Measurements from ENCODE around the gene HTR6.
A peak's percentile ranks its signal among the peaks of the same experiment; 100 is the strongest.

HTR6 gene

GRCh38 chr1:19706136-19706535 is 41.5 kb downstream of the HTR6 start:
- in situ Hi-C loops (cut with HindIII; ENCODE audit: low sequenced_read_pairs) = loop anchor here (5.0 kb wide), 1 partner anchor 39 kb away; no protein-coding TSS in a partner anchor
- H3K4me3 ChIP-seq (ENCODE audit: low read depth, low read length) = no peak overlapping the region
- TF ChIP-seq, protein P1, sequence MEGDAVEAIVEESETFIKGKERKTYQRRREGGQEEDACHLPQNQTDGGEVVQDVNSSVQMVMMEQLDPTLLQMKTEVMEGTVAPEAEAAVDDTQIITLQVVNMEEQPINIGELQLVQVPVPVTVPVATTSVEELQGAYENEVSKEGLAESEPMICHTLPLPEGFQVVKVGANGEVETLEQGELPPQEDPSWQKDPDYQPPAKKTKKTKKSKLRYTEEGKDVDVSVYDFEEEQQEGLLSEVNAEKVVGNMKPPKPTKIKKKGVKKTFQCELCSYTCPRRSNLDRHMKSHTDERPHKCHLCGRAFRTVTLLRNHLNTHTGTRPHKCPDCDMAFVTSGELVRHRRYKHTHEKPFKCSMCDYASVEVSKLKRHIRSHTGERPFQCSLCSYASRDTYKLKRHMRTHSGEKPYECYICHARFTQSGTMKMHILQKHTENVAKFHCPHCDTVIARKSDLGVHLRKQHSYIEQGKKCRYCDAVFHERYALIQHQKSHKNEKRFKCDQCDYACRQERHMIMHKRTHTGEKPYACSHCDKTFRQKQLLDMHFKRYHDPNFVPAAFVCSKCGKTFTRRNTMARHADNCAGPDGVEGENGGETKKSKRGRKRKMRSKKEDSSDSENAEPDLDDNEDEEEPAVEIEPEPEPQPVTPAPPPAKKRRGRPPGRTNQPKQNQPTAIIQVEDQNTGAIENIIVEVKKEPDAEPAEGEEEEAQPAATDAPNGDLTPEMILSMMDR (IDR thresholded peaks at IDR 0.05; ENCODE audit: low read depth, low read length, missing control alignments) = no peak
- DNase-seq (ENCODE audit: low read depth) = no peak

DNA sequence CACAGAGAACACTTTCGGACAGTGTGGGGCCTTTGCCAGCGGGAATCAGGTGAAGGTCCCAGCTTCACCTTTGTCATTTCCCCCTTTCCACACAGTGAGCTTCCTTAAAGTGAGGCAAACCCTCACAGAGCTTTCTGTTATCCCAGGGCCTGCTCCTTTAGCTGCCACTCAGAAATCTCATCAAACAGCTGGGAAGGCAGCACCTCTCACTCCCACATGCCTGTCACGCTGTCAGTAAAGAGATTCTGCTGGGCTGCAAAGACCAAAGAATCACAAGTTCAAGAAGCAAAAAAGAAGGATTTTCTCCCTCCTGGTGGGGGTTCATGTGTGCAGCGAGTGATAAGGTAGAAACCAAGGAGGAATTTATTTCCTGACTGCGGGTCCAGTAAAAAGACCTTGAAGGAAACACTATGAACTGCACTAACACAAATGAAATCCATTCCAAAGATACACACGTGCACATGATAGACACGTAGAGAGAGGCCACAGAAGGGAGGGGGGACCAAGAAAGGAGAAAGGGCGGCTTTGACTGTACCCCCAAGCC is 44.0 kb downstream of the HTR6 start:
- H3K4me3 ChIP-seq (ENCODE audit: low read depth, low read length) = no peak overlapping the region
- TF ChIP-seq, protein P1 (IDR thresholded peaks at IDR 0.05; ENCODE audit: low read depth, low read length, missing control alignments) = no peak
- in situ Hi-C loops (cut with HindIII; ENCODE audit: low sequenced_read_pairs) = loop anchor here (5.0 kb wide), 1 partner anchor 41 kb away; no protein-coding TSS in a partner anchor
- no peak for DNase-seq (ENCODE audit: low read depth)

GRCh38 chr1:19709260-19709793 is 44.7 kb downstream of the HTR6 start:
- in situ Hi-C loops (cut with HindIII; ENCODE audit: low sequenced_read_pairs) = loop anchor here (5.0 kb wide), 1 partner anchor 42 kb away; no protein-coding TSS in a partner anchor
- H3K4me3 ChIP-seq (ENCODE audit: low read depth, low read length) = no peak overlapping the region
- TF ChIP-seq, protein P1 (IDR thresholded peaks at IDR 0.05; ENCODE audit: low read depth, low read length, missing control alignments) = no peak
- no peak for DNase-seq (ENCODE audit: low read depth)

DNA sequence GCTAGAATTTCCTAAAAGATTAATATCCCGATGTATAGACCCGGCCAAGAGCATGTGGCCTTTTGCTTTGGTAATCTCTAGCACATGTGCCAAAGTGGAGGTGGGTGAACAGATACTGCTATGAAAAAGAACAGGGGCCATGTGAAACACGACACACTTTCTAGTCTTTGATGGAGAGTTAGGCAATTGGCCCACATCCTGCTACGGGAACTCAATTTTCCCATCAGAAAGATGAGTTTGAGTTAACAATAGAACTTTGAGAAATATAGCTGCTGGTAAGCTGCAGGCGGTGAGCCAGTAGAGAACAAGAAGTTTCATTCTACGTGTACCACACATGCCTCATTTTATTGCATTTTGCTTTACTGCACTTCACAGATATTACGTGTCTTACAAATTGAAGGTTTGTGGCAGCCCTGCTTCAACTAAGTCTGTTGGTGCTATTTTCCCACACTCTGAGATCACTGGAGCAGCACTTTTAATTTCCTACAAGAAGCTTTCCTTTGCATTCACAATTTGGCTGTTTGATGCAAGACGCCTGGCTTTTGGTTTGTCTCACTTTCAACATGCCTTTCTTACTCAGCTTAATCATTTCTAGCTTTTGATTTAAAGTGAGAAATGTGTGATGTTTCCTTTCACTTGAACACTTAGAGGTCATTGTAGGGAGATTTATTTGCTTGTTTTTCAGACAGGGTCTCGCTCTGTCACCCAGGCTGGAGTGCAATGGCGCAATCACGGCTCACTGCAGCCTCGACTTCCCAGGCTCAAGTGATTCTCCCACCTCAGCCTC is 46.3 kb downstream of the HTR6 start:
- in situ Hi-C loops (cut with HindIII; ENCODE audit: low sequenced_read_pairs) = no loop called here
- no peak for DNase-seq (ENCODE audit: low read depth)
- TF ChIP-seq, protein P1 (IDR thresholded peaks at IDR 0.05; ENCODE audit: low read depth, low read length, missing control alignments) = no peak
- H3K4me3 ChIP-seq (ENCODE audit: low read depth, low read length) = no peak overlapping the region

DNA sequence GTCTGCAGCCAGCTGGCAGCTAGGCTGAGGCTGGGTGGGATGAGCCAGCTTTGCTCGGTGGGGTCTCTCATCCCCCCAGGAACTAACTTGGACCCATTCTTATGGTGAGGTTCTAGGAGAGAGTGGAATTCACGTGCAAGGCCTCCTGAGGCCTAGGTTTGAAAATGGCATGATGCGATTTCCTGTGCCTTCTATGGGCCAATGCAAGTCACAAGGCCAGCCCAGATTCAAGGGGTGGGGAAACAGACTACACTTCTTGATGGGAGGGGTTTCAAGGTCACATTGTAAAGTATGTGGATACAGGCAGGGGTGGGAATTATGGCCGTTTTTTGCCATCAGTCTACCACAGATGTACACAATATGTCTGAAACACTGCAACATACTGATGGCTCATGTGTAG is 48.3 kb downstream of the HTR6 start:
- TF ChIP-seq, protein P1 (IDR thresholded peaks at IDR 0.05; ENCODE audit: low read depth, low read length, missing control alignments) = no peak
- no peak overlapping the region for H3K4me3 ChIP-seq (ENCODE audit: low read depth, low read length)

GRCh38 chr1:19715334-19716203 is 50.9 kb downstream of the HTR6 start:
- TF ChIP-seq, protein P1 (IDR thresholded peaks at IDR 0.05; ENCODE audit: low read depth, low read length, missing control alignments) = peak; percentile 92
- no peak overlapping the region for H3K4me3 ChIP-seq (ENCODE audit: low read depth, low read length)
- peak; percentile 95 for DNase-seq (ENCODE audit: low read depth)
- in situ Hi-C loops (cut with HindIII; ENCODE audit: low sequenced_read_pairs) = no loop called here

More for the DNA sequence above, 48.3 kb downstream of the HTR6 start:
- DNase-seq (ENCODE audit: low read depth) = no peak
- in situ Hi-C loops (cut with HindIII; ENCODE audit: low sequenced_read_pairs) = no loop called here

All from astrocyte of the cerebellum (primary cell).